ENCODE measurements around the gene TATDN3. TPM values are rescaled to one million over a fixed set of nuclear protein-coding genes. Genes with fewer than 3 reads are reported as not detected.

The TATDN3 gene
- 8.4 and 14.6 TPM in 2 replicates for total RNA-seq (2014; rRNA removed; shearing (Covaris generic))

GRCh38 chr1:212791676-212792395 is at the start of gene TATDN3, which contains the start of gene NSL1:
TSS of gene TATDN3 (plus strand) at chr1:212791894. CDS start at chr1:212791922, 28 bp downstream.
TSS of gene NSL1 (minus strand) at chr1:212791777. CDS start at chr1:212791763, 14 bp downstream.
- Histone ChIP-seq H3K9me3 (replicated peaks) (no peaks in the 10 kb centered on the region), H3K27me3 (replicated peaks) (no peaks in the 10 kb centered on the region), H3K27ac (peak within 1 kb of the TSS; percentile 51), H3K4me1 (replicated peaks) (peaks cover 14% of the 10 kb centered on the region), H3K4me3 (peak within 1 kb of the TSS; percentile 78), H3K36me3 (peaks cover 7% of the 10 kb centered on the region)
- peak; percentile 88 to 89 for DNase-seq (ENCODE audit: low read depth in 1 of 2, low spot score in 2 of 2)

- H3K4me1 ChIP-seq (replicated peaks) = peaks cover 10% of the 10 kb centered on the region
- H3K36me3 ChIP-seq = peaks cover 8% of the 10 kb centered on the region
- no peaks in the 10 kb centered on the region for H3K9me3 ChIP-seq (replicated peaks)
- no peak overlapping the region for H3K4me3 ChIP-seq
- no peak overlapping the region for H3K27ac ChIP-seq
- H3K27me3 ChIP-seq (replicated peaks) = no peaks in the 10 kb centered on the region
- DNase-seq (ENCODE audit: low read depth in 1 of 2, low spot score in 2 of 2) = peak in 1 of 2 experiments; percentile 34
These were observed 47.7 kb upstream of the TATDN3 start for GRCh38 chr1:212743901-212744475.

GRCh38 chr1:212745303-212745702 is 46.4 kb upstream of the TATDN3 start:
- H3K27me3 ChIP-seq (replicated peaks) = no peaks in the 10 kb centered on the region
- H3K9me3 ChIP-seq (replicated peaks) = no peaks in the 10 kb centered on the region
- no peak for DNase-seq (ENCODE audit: low read depth in 1 of 2, low spot score in 2 of 2)
- H3K4me1 ChIP-seq (replicated peaks) = peaks cover 14% of the 10 kb centered on the region
- no peak overlapping the region for H3K27ac ChIP-seq
- H3K4me3 ChIP-seq = no peak overlapping the region
- peaks cover 8% of the 10 kb centered on the region for H3K36me3 ChIP-seq

GRCh38 chr1:212746546-212746945 is 45.1 kb upstream of the TATDN3 start:
- no peak overlapping the region for H3K27ac ChIP-seq
- H3K36me3 ChIP-seq = peaks cover 2% of the 10 kb centered on the region; the same call in 1 of the 2 replicates
- H3K27me3 ChIP-seq (replicated peaks) = no peaks in the 10 kb centered on the region
- H3K9me3 ChIP-seq (replicated peaks) = no peaks in the 10 kb centered on the region
- DNase-seq (ENCODE audit: low read depth in 1 of 2, low spot score in 2 of 2) = no peak
- H3K4me1 ChIP-seq (replicated peaks) = peaks cover 14% of the 10 kb centered on the region
- H3K4me3 ChIP-seq = no peak overlapping the region

GRCh38 chr1:212749821-212750535 is 41.7 kb upstream of the TATDN3 start:
- Histone ChIP-seq H3K27ac (no peak overlapping the region), H3K36me3 (no peaks in the 10 kb centered on the region)
- peak in 1 of 2 experiments; percentile 52 for DNase-seq (ENCODE audit: low read depth in 1 of 2, low spot score in 2 of 2)

GRCh38 chr1:212752252-212752933 is 39.3 kb upstream of the TATDN3 start:
- no peak overlapping the region for H3K4me3 ChIP-seq
- H3K36me3 ChIP-seq = no peaks in the 10 kb centered on the region
- no peaks in the 10 kb centered on the region for H3K9me3 ChIP-seq (replicated peaks)
- H3K27me3 ChIP-seq (replicated peaks) = no peaks in the 10 kb centered on the region
- H3K4me1 ChIP-seq (replicated peaks) = peaks cover 9% of the 10 kb centered on the region
- no peak overlapping the region for H3K27ac ChIP-seq
- DNase-seq (ENCODE audit: low read depth in 1 of 2, low spot score in 2 of 2) = no peak

More at GRCh38 chr1:212749821-212750535, 41.7 kb upstream of the TATDN3 start:
- H3K9me3 ChIP-seq (replicated peaks) = no peaks in the 10 kb centered on the region
- H3K4me3 ChIP-seq = no peak overlapping the region
- no peaks in the 10 kb centered on the region for H3K27me3 ChIP-seq (replicated peaks)
- peaks cover 9% of the 10 kb centered on the region for H3K4me1 ChIP-seq (replicated peaks)

GRCh38 chr1:212752934-212753497 is 38.7 kb upstream of the TATDN3 start:
- no peak overlapping the region for H3K4me3 ChIP-seq
- DNase-seq (ENCODE audit: low read depth in 1 of 2, low spot score in 2 of 2) = no peak
- peaks cover 9% of the 10 kb centered on the region for H3K4me1 ChIP-seq (replicated peaks)
- no peaks in the 10 kb centered on the region for H3K27me3 ChIP-seq (replicated peaks)
- H3K9me3 ChIP-seq (replicated peaks) = no peaks in the 10 kb centered on the region
- H3K36me3 ChIP-seq = no peaks in the 10 kb centered on the region
- H3K27ac ChIP-seq = no peak overlapping the region

- H3K36me3 ChIP-seq = no peaks in the 10 kb centered on the region
- DNase-seq (ENCODE audit: low read depth in 1 of 2, low spot score in 2 of 2) = no peak
- no peak overlapping the region for H3K4me3 ChIP-seq
- peaks cover 9% of the 10 kb centered on the region for H3K4me1 ChIP-seq (replicated peaks)
- no peaks in the 10 kb centered on the region for H3K27me3 ChIP-seq (replicated peaks)
- H3K9me3 ChIP-seq (replicated peaks) = no peaks in the 10 kb centered on the region
- no peak overlapping the region for H3K27ac ChIP-seq
These were observed 37.9 kb upstream of the TATDN3 start for GRCh38 chr1:212753749-212754148.

GRCh38 chr1:212754193-212754592 is 37.5 kb upstream of the TATDN3 start:
- Histone ChIP-seq H3K27ac (no peak overlapping the region), H3K9me3 (replicated peaks) (no peaks in the 10 kb centered on the region), H3K27me3 (replicated peaks) (no peaks in the 10 kb centered on the region), H3K4me3 (no peak overlapping the region), H3K36me3 (no peaks in the 10 kb centered on the region), H3K4me1 (replicated peaks) (peaks cover 9% of the 10 kb centered on the region)
- no peak for DNase-seq (ENCODE audit: low read depth in 1 of 2, low spot score in 2 of 2)

GRCh38 chr1:212754680-212755079 is 37.0 kb upstream of the TATDN3 start:
- Histone ChIP-seq H3K9me3 (replicated peaks) (no peaks in the 10 kb centered on the region), H3K4me3 (no peak overlapping the region), H3K27ac (no peak overlapping the region), H3K4me1 (replicated peaks) (peaks cover 9% of the 10 kb centered on the region), H3K27me3 (replicated peaks) (no peaks in the 10 kb centered on the region), H3K36me3 (no peaks in the 10 kb centered on the region)
- DNase-seq (ENCODE audit: low read depth in 1 of 2, low spot score in 2 of 2) = no peak

- DNase-seq (ENCODE audit: low read depth in 1 of 2, low spot score in 2 of 2) = no peak
- no peaks in the 10 kb centered on the region for H3K4me1 ChIP-seq (replicated peaks)
- no peaks in the 10 kb centered on the region for H3K9me3 ChIP-seq (replicated peaks)
- H3K36me3 ChIP-seq = peaks cover 12% of the 10 kb centered on the region
- no peak overlapping the region for H3K4me3 ChIP-seq
- H3K27me3 ChIP-seq (replicated peaks) = no peaks in the 10 kb centered on the region
- no peak overlapping the region for H3K27ac ChIP-seq
These were observed 32.0 kb upstream of the TATDN3 start for GRCh38 chr1:212759683-212760082.

- H3K27me3 ChIP-seq (replicated peaks) = no peaks in the 10 kb centered on the region
- H3K27ac ChIP-seq = no peak overlapping the region
- H3K4me3 ChIP-seq = no peak overlapping the region
- H3K4me1 ChIP-seq (replicated peaks) = no peaks in the 10 kb centered on the region
- peaks cover 12% of the 10 kb centered on the region for H3K36me3 ChIP-seq
- H3K9me3 ChIP-seq (replicated peaks) = no peaks in the 10 kb centered on the region
- no peak for DNase-seq (ENCODE audit: low read depth in 1 of 2, low spot score in 2 of 2)
These were observed 31.4 kb upstream of the TATDN3 start for GRCh38 chr1:212760126-212760823.

GRCh38 chr1:212762234-212762633 is 29.5 kb upstream of the TATDN3 start:
- no peak overlapping the region for H3K4me3 ChIP-seq
- DNase-seq (ENCODE audit: low read depth in 1 of 2, low spot score in 2 of 2) = no peak
- peaks cover 14% of the 10 kb centered on the region for H3K36me3 ChIP-seq

More at GRCh38 chr1:212762234-212762633, 29.5 kb upstream of the TATDN3 start:
- Histone ChIP-seq H3K27ac (no peak overlapping the region), H3K9me3 (replicated peaks) (no peaks in the 10 kb centered on the region), H3K27me3 (replicated peaks) (no peaks in the 10 kb centered on the region), H3K4me1 (replicated peaks) (no peaks in the 10 kb centered on the region)

Measured in SJSA1 (cell line).